ENCODE results near the gene NFYA.

GRCh38 chr6:41111017-41111416 is 38.2 kb downstream of the NFYA start:
- TF ChIP-seq POLR2AphosphoS5 (IDR thresholded peaks at IDR 0.05) (no peak), POLR2A (IDR thresholded peaks at IDR 0.05) (no peak), CTCF (IDR thresholded peaks at IDR 0.05) (no peak), EP300 (IDR thresholded peaks at IDR 0.05) (no peak)
